Chondrocyte (in vitro differentiated cells): ENCODE results near the gene HCRTR1. TPM values are rescaled to one million over a fixed set of nuclear protein-coding genes. Genes with fewer than 3 reads are reported as not detected.

Experiments used
- DNase-seq: peaks from one replicate; pipeline ENCODE4 v3.0.0; 2021; ENCODE audit warnings: mixed read lengths, low spot score
- H3K27ac Mint-ChIP-seq: one replicate; pipeline ENCODE4 v1.8.0; 2021; ENCODE audit warnings: mild to moderate bottlenecking, moderate library complexity, mixed read lengths; ENCODE audit not compliant: unreplicated experiment
- H3K27me3 Mint-ChIP-seq: 2 replicates; pipeline ENCODE4 v1.8.0; 2021; ENCODE audit warnings: low read depth, mixed read lengths
- H3K36me3 Mint-ChIP-seq: 2 replicates; pipeline ENCODE4 v1.8.0; 2021; ENCODE audit warnings: low read depth, mixed read lengths
- H3K4me1 Mint-ChIP-seq: 2 replicates; pipeline ENCODE4 v1.8.0; 2021; ENCODE audit warnings: low read depth, mild to moderate bottlenecking, mixed read lengths
- H3K4me3 Mint-ChIP-seq: one replicate; pipeline ENCODE4 v1.8.0; 2021; ENCODE audit warnings: mild to moderate bottlenecking, moderate library complexity, mixed read lengths; ENCODE audit not compliant: unreplicated experiment
- H3K9me3 Mint-ChIP-seq: 2 replicates; pipeline ENCODE4 v1.8.0; 2021; ENCODE audit warnings: low read depth, mixed read lengths
- CTCF ChIP-seq: fragments of 200-600 bp; sonication (generic); IDR thresholded peaks from 2 replicates; pipeline ENCODE4 v1.5.0; 2021; ENCODE audit warnings: antibody characterized with exemption, mild to moderate bottlenecking, moderate library complexity
- total RNA-seq: library from RNA; stranded (reverse); gene quantifications from 3 replicates; pipeline ENCODE4 v1.2.1, GENCODE V29; 2021

The HCRTR1 gene
- total RNA-seq, 1 donor from 2014 or later = 0.45 TPM

GRCh38 chr1:31615414-31615813, 2.1 kb upstream of the HCRTR1 start:
- H3K27ac Mint-ChIP-seq = peak overlapping the region; percentile 24
- H3K4me3 Mint-ChIP-seq = no peak overlapping the region
- no peak for TF ChIP-seq CTCF
- DNase-seq = no peak
- no peaks in the 10 kb centered on the region for H3K9me3 Mint-ChIP-seq
- peaks cover 10% of the 10 kb centered on the region for H3K27me3 Mint-ChIP-seq
- peaks cover 10% of the 10 kb centered on the region for H3K4me1 Mint-ChIP-seq
- H3K36me3 Mint-ChIP-seq = no peaks in the 10 kb centered on the region

- TF ChIP-seq CTCF = no peak
- H3K4me3 Mint-ChIP-seq = no peak overlapping the region
- peak overlapping the region; percentile 24 for H3K27ac Mint-ChIP-seq
- H3K9me3 Mint-ChIP-seq = no peaks in the 10 kb centered on the region
- DNase-seq = no peak
- no peaks in the 10 kb centered on the region for H3K36me3 Mint-ChIP-seq
- peaks cover 10% of the 10 kb centered on the region for H3K4me1 Mint-ChIP-seq
- peaks cover 10% of the 10 kb centered on the region for H3K27me3 Mint-ChIP-seq
Measured at GRCh38 chr1:31615939-31616338, 1.6 kb upstream of the HCRTR1 start.

GRCh38 chr1:31617916-31618746, 642 bp downstream of the HCRTR1 start:
- Mint-ChIP-seq H3K4me3 (peak overlapping the region; percentile 47), H3K27ac (no peak overlapping the region), H3K27me3 (peaks cover 10% of the 10 kb centered on the region), H3K36me3 (no peaks in the 10 kb centered on the region), H3K4me1 (peaks cover 10% of the 10 kb centered on the region), H3K9me3 (no peaks in the 10 kb centered on the region)
- TF ChIP-seq CTCF = peak; percentile 97
- DNase-seq = no peak

GRCh38 chr1:31618916-31619846, 1.7 kb downstream of the HCRTR1 start:
- peaks cover 10% of the 10 kb centered on the region for H3K27me3 Mint-ChIP-seq
- DNase-seq = no peak
- H3K4me1 Mint-ChIP-seq = peaks cover 10% of the 10 kb centered on the region
- no peak overlapping the region for H3K4me3 Mint-ChIP-seq
- H3K36me3 Mint-ChIP-seq = no peaks in the 10 kb centered on the region
- TF ChIP-seq CTCF = no peak
- no peaks in the 10 kb centered on the region for H3K9me3 Mint-ChIP-seq
- no peak overlapping the region for H3K27ac Mint-ChIP-seq
